ENCODE results near the gene SPRED3.
A peak's percentile ranks its signal among the peaks of the same experiment; 100 is the strongest.
"Not testable (repeated sequence)": the region's sequence is repeated elsewhere in the genome, so short reads cannot be mapped to it uniquely, and the experiment has no call there.

The SPRED3 gene

GRCh38 chr19:38392707-38393308, 4.3 kb downstream of the SPRED3 start:
- DNase-seq = no peak

GRCh38 chr19:38394488-38394887, 6.0 kb downstream of the SPRED3 start:
- peak; percentile 39 for DNase-seq

GRCh38 chr19:38395381-38396114, 7.1 kb downstream of the SPRED3 start:
- DNase-seq = no peak

- DNase-seq = no peak
These were observed 10.6 kb downstream of the SPRED3 start for GRCh38 chr19:38399081-38399480.

GRCh38 chr19:38399537-38399936, 11.0 kb downstream of the SPRED3 start:
- no peak for DNase-seq

- no peak for DNase-seq
These were observed 11.9 kb downstream of the SPRED3 start for GRCh38 chr19:38400361-38400760.

- DNase-seq = no peak
These were observed 12.7 kb downstream of the SPRED3 start for GRCh38 chr19:38401148-38401547.

- no peak for DNase-seq
These were observed 14.1 kb downstream of the SPRED3 start for GRCh38 chr19:38402623-38402966.

- DNase-seq = peak; percentile 97
These were observed 14.6 kb downstream of the SPRED3 start, which contains the start of gene FAM98C for GRCh38 chr19:38402967-38403674. FAM98C (plus strand) TSS chr19:38403093; CDS start chr19:38403154, 61 bp downstream.

- DNase-seq = no peak
These were observed 16.4 kb downstream of the SPRED3 start for GRCh38 chr19:38404858-38405257.

GRCh38 chr19:38405276-38405675, 16.8 kb downstream of the SPRED3 start:
- DNase-seq = no peak

- no peak for DNase-seq
These were observed 21.2 kb downstream of the SPRED3 start for GRCh38 chr19:38409631-38410133.

- DNase-seq = not testable (repeated sequence)
These were observed 21.9 kb downstream of the SPRED3 start for GRCh38 chr19:38410407-38410806.

GRCh38 chr19:38411041-38411712, 22.7 kb downstream of the SPRED3 start:
- DNase-seq = no peak

- DNase-seq = not testable (repeated sequence)
These were observed 23.4 kb downstream of the SPRED3 start for GRCh38 chr19:38411898-38412297.

GRCh38 chr19:38412491-38412890, 24.0 kb downstream of the SPRED3 start:
- no peak for DNase-seq

GRCh38 chr19:38412961-38413360, 24.5 kb downstream of the SPRED3 start:
- DNase-seq = no peak

- no peak for DNase-seq
These were observed 24.9 kb downstream of the SPRED3 start for GRCh38 chr19:38413416-38413815.

- no peak for DNase-seq
These were observed 28.6 kb downstream of the SPRED3 start for GRCh38 chr19:38417146-38417543.

GRCh38 chr19:38417544-38418506, 29.3 kb downstream of the SPRED3 start:
- DNase-seq = no peak

- DNase-seq = no peak
These were observed 32.4 kb downstream of the SPRED3 start for GRCh38 chr19:38420935-38421334.

- DNase-seq = no peak
These were observed 33.4 kb downstream of the SPRED3 start for GRCh38 chr19:38421856-38422255.

Data from activated gamma-delta T cell (primary cell).